ENCODE data around the gene EXD3. TPM values are rescaled to one million over a fixed set of nuclear protein-coding genes. Genes with fewer than 3 reads are reported as not detected.

The EXD3 gene
- total RNA-seq, 2 experiments from 2014 or later, result 20.8 to 27.0 TPM

DNA sequence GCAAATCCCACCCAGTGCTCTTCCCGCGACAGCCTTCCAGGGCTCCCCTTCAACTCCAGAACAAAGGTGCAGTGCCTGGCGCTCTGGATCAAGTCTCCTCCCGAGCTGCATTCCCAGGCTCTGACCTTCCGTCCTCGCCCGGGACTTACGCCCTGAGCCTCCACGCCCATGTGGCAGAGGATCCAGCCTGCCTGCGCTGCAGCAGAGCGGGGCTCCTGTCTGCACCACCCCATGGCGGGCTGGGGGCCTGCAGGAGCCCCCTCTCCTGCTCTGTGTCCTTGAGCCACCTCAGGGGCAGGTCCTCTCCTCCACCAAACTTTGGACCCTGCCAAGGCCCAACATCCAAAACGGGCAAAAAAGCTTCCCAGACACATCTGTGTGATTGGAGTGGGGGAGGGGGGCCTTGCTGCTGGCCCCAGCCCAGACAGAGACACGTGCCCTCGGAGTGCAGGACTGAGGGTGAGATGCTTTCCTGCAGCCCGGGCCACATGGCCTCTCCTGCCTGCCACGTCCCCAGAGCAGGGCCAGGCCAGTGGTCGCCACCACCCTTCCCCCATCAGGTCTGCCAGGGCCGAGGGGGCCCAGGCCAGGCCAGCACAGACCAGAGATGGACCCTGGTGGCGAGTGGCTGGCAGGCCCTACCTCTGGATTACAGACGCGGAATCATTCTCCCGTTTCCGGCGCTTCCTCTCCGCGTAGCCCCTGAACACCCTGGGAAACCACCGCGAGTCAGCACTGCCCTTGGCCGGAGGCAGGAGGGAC lies 31.8 kb upstream of the EXD3 start:
- Histone ChIP-seq H4K20me1 (ENCODE audit: insufficient read depth, low read length) (no peaks in the 10 kb centered on the region), H2AFZ (ENCODE audit: low read length) (peak overlapping the region; percentile 26; the same call in 1 of the 2 replicates), H3K9me2 (ENCODE audit: insufficient read depth, low read length) (no peaks in the 10 kb centered on the region), H3K4me1 (ENCODE audit: insufficient read depth, low read length, poor library complexity, severe bottlenecking) (peaks cover 34% of the 10 kb centered on the region), H3K79me2 (ENCODE audit: insufficient read depth, low read depth, low read length) (no peaks in the 10 kb centered on the region), H3K9me3 (ENCODE audit: low read length) (no peaks in the 10 kb centered on the region), H3K27ac (ENCODE audit: low read depth, low read length, poor library complexity, severe bottlenecking) (peak overlapping the region; percentile 10), H3K4me3 (ENCODE audit: low read depth, low read length, poor library complexity, severe bottlenecking) (peak overlapping the region; percentile 66), H3K36me3 (ENCODE audit: insufficient read depth, low read length) (peaks cover 12% of the 10 kb centered on the region; the same call in 1 of the 2 replicates), H3K4me2 (ENCODE audit: low read length) (peak overlapping the region; percentile 68)
- ChIA-PET POLR2A (interaction anchor here (0.6 to 0.8 kb wide), 2 partner anchors 186 to 462 kb away, joined by 3 read pairs; partner anchors contain the start of gene PAXX), CTCF (ENCODE audit: unreplicated experiment) (no interaction called here)
- DNase-seq (ENCODE audit: low spot score), result no peak
- BruUV-seq (replicated peaks), result no TSS peak
- TF ChIP-seq, protein P1, sequence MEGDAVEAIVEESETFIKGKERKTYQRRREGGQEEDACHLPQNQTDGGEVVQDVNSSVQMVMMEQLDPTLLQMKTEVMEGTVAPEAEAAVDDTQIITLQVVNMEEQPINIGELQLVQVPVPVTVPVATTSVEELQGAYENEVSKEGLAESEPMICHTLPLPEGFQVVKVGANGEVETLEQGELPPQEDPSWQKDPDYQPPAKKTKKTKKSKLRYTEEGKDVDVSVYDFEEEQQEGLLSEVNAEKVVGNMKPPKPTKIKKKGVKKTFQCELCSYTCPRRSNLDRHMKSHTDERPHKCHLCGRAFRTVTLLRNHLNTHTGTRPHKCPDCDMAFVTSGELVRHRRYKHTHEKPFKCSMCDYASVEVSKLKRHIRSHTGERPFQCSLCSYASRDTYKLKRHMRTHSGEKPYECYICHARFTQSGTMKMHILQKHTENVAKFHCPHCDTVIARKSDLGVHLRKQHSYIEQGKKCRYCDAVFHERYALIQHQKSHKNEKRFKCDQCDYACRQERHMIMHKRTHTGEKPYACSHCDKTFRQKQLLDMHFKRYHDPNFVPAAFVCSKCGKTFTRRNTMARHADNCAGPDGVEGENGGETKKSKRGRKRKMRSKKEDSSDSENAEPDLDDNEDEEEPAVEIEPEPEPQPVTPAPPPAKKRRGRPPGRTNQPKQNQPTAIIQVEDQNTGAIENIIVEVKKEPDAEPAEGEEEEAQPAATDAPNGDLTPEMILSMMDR (conservative IDR thresholded peaks at IDR 0.05; ENCODE audit: low read length), result no peak
- no peak for TF ChIP-seq EZH2phosphoT487 (IDR thresholded peaks at IDR 0.05; ENCODE audit: borderline replicate concordance, low read depth, low read length)
- intact Hi-C loops (cut with micrococcal nuclease; ENCODE audit: unreplicated experiment), result no loop called here

GRCh38 chr9:137454145-137454596 lies 31.2 kb upstream of the EXD3 start:
- peak overlapping the region; percentile 66 for H3K4me3 ChIP-seq (ENCODE audit: low read depth, low read length, poor library complexity, severe bottlenecking)
- no TSS peak for BruUV-seq (replicated peaks)
- TF ChIP-seq EZH2phosphoT487 (IDR thresholded peaks at IDR 0.05; ENCODE audit: borderline replicate concordance, low read depth, low read length), result no peak
- TF ChIP-seq, protein P1 (conservative IDR thresholded peaks at IDR 0.05; ENCODE audit: low read length), result no peak
- no peaks in the 10 kb centered on the region for H4K20me1 ChIP-seq (ENCODE audit: insufficient read depth, low read length)
- H3K36me3 ChIP-seq (ENCODE audit: insufficient read depth, low read length), result peaks cover 17% of the 10 kb centered on the region; the same call in 1 of the 2 replicates
- intact Hi-C loops (cut with micrococcal nuclease; ENCODE audit: unreplicated experiment), result no loop called here
- CTCF ChIA-PET (ENCODE audit: unreplicated experiment), result no interaction called here
- H3K4me2 ChIP-seq (ENCODE audit: low read length), result peak overlapping the region; percentile 68
- no peaks in the 10 kb centered on the region for H3K9me2 ChIP-seq (ENCODE audit: insufficient read depth, low read length)
- H2AFZ ChIP-seq (ENCODE audit: low read length), result peak overlapping the region; percentile 26; the same call in 1 of the 2 replicates
- H3K9me3 ChIP-seq (ENCODE audit: low read length), result no peaks in the 10 kb centered on the region
- H3K4me1 ChIP-seq (ENCODE audit: insufficient read depth, low read length, poor library complexity, severe bottlenecking), result peaks cover 29% of the 10 kb centered on the region
- POLR2A ChIA-PET, result interaction anchor here (0.6 to 0.8 kb wide), 2 partner anchors 185 to 462 kb away, joined by 3 read pairs; partner anchors contain the start of gene PAXX
- peak; percentile 73 for DNase-seq (ENCODE audit: low spot score)
- peak overlapping the region; percentile 10 for H3K27ac ChIP-seq (ENCODE audit: low read depth, low read length, poor library complexity, severe bottlenecking)
- H3K79me2 ChIP-seq (ENCODE audit: insufficient read depth, low read depth, low read length), result no peaks in the 10 kb centered on the region
